ENCODE measurements around the gene IGSF11.

DNA sequence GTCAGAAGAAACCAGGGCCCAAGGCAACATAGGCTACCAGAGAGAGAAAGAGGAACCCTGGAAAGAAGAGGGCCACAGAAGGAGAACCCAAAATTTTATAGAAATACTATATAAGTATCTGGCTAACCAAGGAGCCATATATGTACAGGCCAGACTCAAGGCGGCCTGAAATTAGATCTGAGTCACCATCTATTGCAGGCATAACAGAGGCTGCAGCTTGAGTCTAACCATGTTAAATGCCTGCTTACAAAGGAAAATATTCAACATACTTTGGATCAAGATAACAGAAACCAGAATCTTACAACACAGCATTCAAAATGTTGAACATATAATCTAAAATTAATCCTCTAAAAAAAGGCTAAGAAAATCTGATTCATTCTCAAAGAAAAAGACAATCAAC lies 23.1 kb downstream of the IGSF11 start:
- TF ChIP-seq, protein P1, sequence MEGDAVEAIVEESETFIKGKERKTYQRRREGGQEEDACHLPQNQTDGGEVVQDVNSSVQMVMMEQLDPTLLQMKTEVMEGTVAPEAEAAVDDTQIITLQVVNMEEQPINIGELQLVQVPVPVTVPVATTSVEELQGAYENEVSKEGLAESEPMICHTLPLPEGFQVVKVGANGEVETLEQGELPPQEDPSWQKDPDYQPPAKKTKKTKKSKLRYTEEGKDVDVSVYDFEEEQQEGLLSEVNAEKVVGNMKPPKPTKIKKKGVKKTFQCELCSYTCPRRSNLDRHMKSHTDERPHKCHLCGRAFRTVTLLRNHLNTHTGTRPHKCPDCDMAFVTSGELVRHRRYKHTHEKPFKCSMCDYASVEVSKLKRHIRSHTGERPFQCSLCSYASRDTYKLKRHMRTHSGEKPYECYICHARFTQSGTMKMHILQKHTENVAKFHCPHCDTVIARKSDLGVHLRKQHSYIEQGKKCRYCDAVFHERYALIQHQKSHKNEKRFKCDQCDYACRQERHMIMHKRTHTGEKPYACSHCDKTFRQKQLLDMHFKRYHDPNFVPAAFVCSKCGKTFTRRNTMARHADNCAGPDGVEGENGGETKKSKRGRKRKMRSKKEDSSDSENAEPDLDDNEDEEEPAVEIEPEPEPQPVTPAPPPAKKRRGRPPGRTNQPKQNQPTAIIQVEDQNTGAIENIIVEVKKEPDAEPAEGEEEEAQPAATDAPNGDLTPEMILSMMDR (conservative IDR thresholded peaks at IDR 0.05): no peak
- TF ChIP-seq EZH2 (IDR thresholded peaks at IDR 0.05; ENCODE audit: low read depth): no peak

Measured in PC-9 (cell line).